SK-N-SH treated with all-trans-retinoic acid at 6 μM for 48 hours (cell line): ENCODE data around the gene RASEF.

Experiments
- ATAC-seq: fragments of 200-7000 bp; cut with Tn5 transposase; 3 replicates; pipeline ENCODE4 v1.9.1; 2020; ENCODE audit warnings: mild to moderate bottlenecking, moderate library complexity
- ARNTL ChIP-seq: fragments of 450-650 bp; formaldehyde crosslinking; IDR thresholded peaks from 2 replicates; pipeline ENCODE4 v1.5.0; 2020; ENCODE audit warnings: low read depth, mild to moderate bottlenecking, moderate library complexity, borderline replicate concordance
- BACH2 ChIP-seq: fragments of 250-450 bp; sonication (Bioruptor Pico); IDR thresholded peaks from 2 replicates; pipeline ENCODE4 v1.9.0; 2021; ENCODE audit warnings: mild to moderate bottlenecking, borderline replicate concordance
- CSDC2 ChIP-seq: fragments of 250-450 bp; sonication (Bioruptor Pico); IDR thresholded peaks from 2 replicates; pipeline ENCODE4 v1.5.0; 2020; ENCODE audit warnings: mild to moderate bottlenecking, moderate library complexity
- ESRRG ChIP-seq: fragments of 250-450 bp; sonication (Bioruptor Pico); IDR thresholded peaks from 2 replicates; pipeline ENCODE4 v1.6.1; 2021; ENCODE audit warnings: mild to moderate bottlenecking
- GLIS3 ChIP-seq: fragments of 250-450 bp; sonication (Bioruptor Pico); IDR thresholded peaks from 2 replicates; pipeline ENCODE4 v1.5.0; 2020; ENCODE audit warnings: mild to moderate bottlenecking, moderate library complexity
- ISL1 ChIP-seq: fragments of 250-450 bp; sonication (Bioruptor Pico); IDR thresholded peaks from 2 replicates; pipeline ENCODE4 v2.1.2; 2022; ENCODE audit warnings: mild to moderate bottlenecking, moderate library complexity
- OSR1 ChIP-seq: fragments of 250-450 bp; sonication (Bioruptor Pico); IDR thresholded peaks from 2 replicates; pipeline ENCODE4 v1.8.0; 2022; ENCODE audit warnings: moderate library complexity, mild to moderate bottlenecking, inconsistent platforms
- PATZ1 ChIP-seq: fragments of 250-450 bp; sonication (Bioruptor Pico); IDR thresholded peaks from 2 replicates; pipeline ENCODE4 v1.8.0; 2020; ENCODE audit warnings: mild to moderate bottlenecking, moderate library complexity, borderline replicate concordance
- POU6F1 ChIP-seq: fragments of 250-450 bp; sonication (Bioruptor Pico); IDR thresholded peaks from 2 replicates; pipeline ENCODE4 v1.8.0; 2021; ENCODE audit warnings: low read depth, mild to moderate bottlenecking, moderate library complexity, borderline replicate concordance
- RARB ChIP-seq: fragments of 250-450 bp; sonication (Bioruptor Pico); IDR thresholded peaks from 2 replicates; pipeline ENCODE4 v1.8.0; 2021; ENCODE audit warnings: mild to moderate bottlenecking, moderate library complexity
- SNAI2 ChIP-seq: fragments of 250-450 bp; sonication (Bioruptor Pico); IDR thresholded peaks from 2 replicates; pipeline ENCODE4 v1.5.0; 2020; ENCODE audit warnings: mild to moderate bottlenecking, moderate library complexity
- TCF4 ChIP-seq: fragments of 250-450 bp; sonication (Bioruptor Pico); IDR thresholded peaks from 2 replicates; pipeline ENCODE4 v1.8.0; 2021; ENCODE audit warnings: mild to moderate bottlenecking, moderate library complexity, borderline replicate concordance
- TSHZ2 ChIP-seq: fragments of 250-450 bp; sonication (Bioruptor Pico); IDR thresholded peaks from 2 replicates; pipeline ENCODE4 v1.5.0; 2020; ENCODE audit warnings: mild to moderate bottlenecking, moderate library complexity
- ZC3H10 ChIP-seq: fragments of 250-450 bp; sonication (Bioruptor Pico); IDR thresholded peaks from 2 replicates; pipeline ENCODE4 v1.5.1; 2021; ENCODE audit warnings: mild to moderate bottlenecking, moderate library complexity
- ZFP3 ChIP-seq: fragments of 250-450 bp; sonication (Bioruptor Pico); IDR thresholded peaks from 2 replicates; pipeline ENCODE4 v1.5.0; 2020; ENCODE audit warnings: mild to moderate bottlenecking, moderate library complexity
- ZNF565 ChIP-seq: fragments of 450-650 bp; formaldehyde crosslinking; conservative IDR thresholded peaks from 2 replicates; pipeline ENCODE4 v1.5.0; 2020; ENCODE audit warnings: low read depth, mild to moderate bottlenecking, moderate library complexity
- ZNF70 ChIP-seq: fragments of 450-650 bp; formaldehyde crosslinking; IDR thresholded peaks from 2 replicates; pipeline ENCODE4 v1.5.0; 2020; ENCODE audit warnings: mild to moderate bottlenecking, moderate library complexity
- ZNF8 ChIP-seq: fragments of 450-650 bp; formaldehyde crosslinking; IDR thresholded peaks from 2 replicates; pipeline ENCODE4 v1.5.0; 2020; ENCODE audit warnings: mild to moderate bottlenecking, moderate library complexity
- TF ChIP-seq, protein P1 (sequence below): fragments of 250-450 bp; sonication (Bioruptor Pico); IDR thresholded peaks from 2 replicates; pipeline ENCODE4 v1.5.1; 2020; ENCODE audit warnings: low read depth, mild to moderate bottlenecking, moderate library complexity

The RASEF gene

DNA sequence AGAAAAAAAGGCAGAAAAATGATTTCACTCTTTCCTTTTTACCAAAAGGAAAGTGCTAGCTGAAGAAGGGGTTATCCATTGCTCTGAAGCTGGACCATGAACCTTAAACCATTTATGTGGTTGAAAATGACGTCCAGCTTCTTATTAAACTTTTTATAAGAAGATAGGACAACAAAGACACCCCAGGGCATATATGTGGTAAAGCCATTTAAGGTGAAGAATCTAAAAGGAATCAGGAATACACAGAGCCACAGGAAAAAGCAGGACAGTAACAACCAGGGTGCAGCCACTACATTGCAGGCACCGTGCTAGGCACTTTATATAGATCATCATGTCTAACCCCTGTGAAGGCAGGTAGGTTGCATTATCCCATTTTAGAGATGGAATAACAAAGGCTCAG is 42.1 kb downstream of the RASEF start:
- TF ChIP-seq PATZ1, result no peak
- no peak for TF ChIP-seq ISL1
- no peak for TF ChIP-seq OSR1 (CRISPR knock-in tag)
- no peak for TF ChIP-seq ZC3H10
- no peak for TF ChIP-seq ZNF8 (CRISPR knock-in tag)
- TF ChIP-seq ARNTL, result no peak
- TF ChIP-seq, protein P1, sequence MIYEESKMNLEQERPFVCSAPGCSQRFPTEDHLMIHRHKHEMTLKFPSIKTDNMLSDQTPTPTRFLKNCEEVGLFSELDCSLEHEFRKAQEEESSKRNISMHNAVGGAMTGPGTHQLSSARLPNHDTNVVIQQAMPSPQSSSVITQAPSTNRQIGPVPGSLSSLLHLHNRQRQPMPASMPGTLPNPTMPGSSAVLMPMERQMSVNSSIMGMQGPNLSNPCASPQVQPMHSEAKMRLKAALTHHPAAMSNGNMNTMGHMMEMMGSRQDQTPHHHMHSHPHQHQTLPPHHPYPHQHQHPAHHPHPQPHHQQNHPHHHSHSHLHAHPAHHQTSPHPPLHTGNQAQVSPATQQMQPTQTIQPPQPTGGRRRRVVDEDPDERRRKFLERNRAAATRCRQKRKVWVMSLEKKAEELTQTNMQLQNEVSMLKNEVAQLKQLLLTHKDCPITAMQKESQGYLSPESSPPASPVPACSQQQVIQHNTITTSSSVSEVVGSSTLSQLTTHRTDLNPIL (CRISPR knock-in tag), result no peak
- TF ChIP-seq POU6F1 (CRISPR knock-in tag), result no peak
- TF ChIP-seq GLIS3 (CRISPR knock-in tag), result no peak
- TF ChIP-seq RARB (CRISPR knock-in tag), result no peak
- no peak for TF ChIP-seq ESRRG (CRISPR knock-in tag)
- no peak for ATAC-seq

- no peak for ATAC-seq
- no peak for TF ChIP-seq ZC3H10
- no peak for TF ChIP-seq ZNF565 (CRISPR knock-in tag)
- TF ChIP-seq ZNF70 (CRISPR knock-in tag), result no peak
- TF ChIP-seq TSHZ2 (CRISPR knock-in tag), result no peak
- no peak for TF ChIP-seq ZFP3 (CRISPR knock-in tag)
- TF ChIP-seq ESRRG (CRISPR knock-in tag), result no peak
- TF ChIP-seq CSDC2, result no peak
- no peak for TF ChIP-seq TCF4 (CRISPR knock-in tag)
These were observed 42.6 kb downstream of the RASEF start for GRCh38 chr9:83020327-83020726.

- no peak for TF ChIP-seq TSHZ2 (CRISPR knock-in tag)
- TF ChIP-seq POU6F1 (CRISPR knock-in tag), result no peak
- TF ChIP-seq, protein P1 (CRISPR knock-in tag), result no peak
- TF ChIP-seq TCF4 (CRISPR knock-in tag), result no peak
- TF ChIP-seq ZC3H10, result no peak
- no peak for TF ChIP-seq ZFP3 (CRISPR knock-in tag)
- TF ChIP-seq ZNF8 (CRISPR knock-in tag), result no peak
- TF ChIP-seq SNAI2, result no peak
- no peak for TF ChIP-seq BACH2 (CRISPR knock-in tag)
- no peak for TF ChIP-seq CSDC2
- no peak for TF ChIP-seq ZNF565 (CRISPR knock-in tag)
- ATAC-seq, result no peak
These were observed 43.7 kb downstream of the RASEF start for GRCh38 chr9:83019246-83019645.
